ENCODE results near the gene PCIF1. TPM values are rescaled to one million over a fixed set of nuclear protein-coding genes. Genes with fewer than 3 reads are reported as not detected.

The PCIF1 gene
- total and polyA plus RNA-seq, 4 donors = 9.2 to 12.4 (median 11.5) TPM

GRCh38 chr20:45909817-45910669 is 24.4 kb upstream of the PCIF1 start:
- peaks cover 0 to 3% (median 1%) of the 10 kb centered on the region in 4 donors for H3K4me1 ChIP-seq (ENCODE audit: control insufficient read depth in 4 of 4, insufficient read depth in 4 of 4, low read length in 3 of 4)
- no peaks in the 10 kb centered on the region for H3K9me3 ChIP-seq (ENCODE audit: control insufficient read depth in 4 of 4, low read length in 3 of 4)
- no peak overlapping the region for H3K27ac ChIP-seq (ENCODE audit: low read depth in 1 of 2, low read length in 2 of 2)
- DNase-seq (ENCODE audit: low spot score) = no peak
- WGBS = 80% methylated on average over 22 of the region's 22 CpGs
- no peak for TF ChIP-seq RAD21 (IDR thresholded peaks at IDR 0.05)
- H3K36me3 ChIP-seq (ENCODE audit: control insufficient read depth in 4 of 4, insufficient read depth in 3 of 4, low read depth in 1 of 4, low read length in 3 of 4) = no peaks in the 10 kb centered on the region
- no peak overlapping the region for H3K4me3 ChIP-seq (ENCODE audit: low read depth in 1 of 3, low read length in 3 of 3)
- no peak overlapping the region for H3K9ac ChIP-seq (ENCODE audit: low read depth in 1 of 2, low read length in 2 of 2)
- H3K27me3 ChIP-seq (ENCODE audit: control insufficient read depth in 4 of 4, insufficient read depth in 4 of 4, low read length in 3 of 4) = no peaks in the 10 kb centered on the region

GRCh38 chr20:45910670-45911485 is 23.6 kb upstream of the PCIF1 start:
- TF ChIP-seq, protein P1, sequence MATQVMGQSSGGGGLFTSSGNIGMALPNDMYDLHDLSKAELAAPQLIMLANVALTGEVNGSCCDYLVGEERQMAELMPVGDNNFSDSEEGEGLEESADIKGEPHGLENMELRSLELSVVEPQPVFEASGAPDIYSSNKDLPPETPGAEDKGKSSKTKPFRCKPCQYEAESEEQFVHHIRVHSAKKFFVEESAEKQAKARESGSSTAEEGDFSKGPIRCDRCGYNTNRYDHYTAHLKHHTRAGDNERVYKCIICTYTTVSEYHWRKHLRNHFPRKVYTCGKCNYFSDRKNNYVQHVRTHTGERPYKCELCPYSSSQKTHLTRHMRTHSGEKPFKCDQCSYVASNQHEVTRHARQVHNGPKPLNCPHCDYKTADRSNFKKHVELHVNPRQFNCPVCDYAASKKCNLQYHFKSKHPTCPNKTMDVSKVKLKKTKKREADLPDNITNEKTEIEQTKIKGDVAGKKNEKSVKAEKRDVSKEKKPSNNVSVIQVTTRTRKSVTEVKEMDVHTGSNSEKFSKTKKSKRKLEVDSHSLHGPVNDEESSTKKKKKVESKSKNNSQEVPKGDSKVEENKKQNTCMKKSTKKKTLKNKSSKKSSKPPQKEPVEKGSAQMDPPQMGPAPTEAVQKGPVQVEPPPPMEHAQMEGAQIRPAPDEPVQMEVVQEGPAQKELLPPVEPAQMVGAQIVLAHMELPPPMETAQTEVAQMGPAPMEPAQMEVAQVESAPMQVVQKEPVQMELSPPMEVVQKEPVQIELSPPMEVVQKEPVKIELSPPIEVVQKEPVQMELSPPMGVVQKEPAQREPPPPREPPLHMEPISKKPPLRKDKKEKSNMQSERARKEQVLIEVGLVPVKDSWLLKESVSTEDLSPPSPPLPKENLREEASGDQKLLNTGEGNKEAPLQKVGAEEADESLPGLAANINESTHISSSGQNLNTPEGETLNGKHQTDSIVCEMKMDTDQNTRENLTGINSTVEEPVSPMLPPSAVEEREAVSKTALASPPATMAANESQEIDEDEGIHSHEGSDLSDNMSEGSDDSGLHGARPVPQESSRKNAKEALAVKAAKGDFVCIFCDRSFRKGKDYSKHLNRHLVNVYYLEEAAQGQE (IDR thresholded peaks at IDR 0.05) = no peak
- TF ChIP-seq HNF4A (conservative IDR thresholded peaks at IDR 0.05) (no peak), FOXA2 (IDR thresholded peaks at IDR 0.05) (no peak), YY1 (IDR thresholded peaks at IDR 0.05) (peak; percentile 28), SP1 (IDR thresholded peaks at IDR 0.05) (peak; percentile 51), EGR1 (IDR thresholded peaks at IDR 0.05; ENCODE audit: low read depth in 2 of 2) (no peak), HNF4G (IDR thresholded peaks at IDR 0.05) (no peak), NR2F2 (IDR thresholded peaks at IDR 0.05) (no peak), ZBTB33 (IDR thresholded peaks at IDR 0.05) (peak; percentile 96), RAD21 (IDR thresholded peaks at IDR 0.05) (peak; percentile 11 to 30), RXRA (IDR thresholded peaks at IDR 0.05) (no peak), GABPA (IDR thresholded peaks at IDR 0.05 in 1 of 2, conservative IDR thresholded peaks at IDR 0.05 in 1 of 2) (no peak), TAF1 (conservative IDR thresholded peaks at IDR 0.05) (no peak), FOXA1 (IDR thresholded peaks at IDR 0.05) (no peak), JUND (IDR thresholded peaks at IDR 0.05) (no peak)
- TF ChIP-seq, protein P2, sequence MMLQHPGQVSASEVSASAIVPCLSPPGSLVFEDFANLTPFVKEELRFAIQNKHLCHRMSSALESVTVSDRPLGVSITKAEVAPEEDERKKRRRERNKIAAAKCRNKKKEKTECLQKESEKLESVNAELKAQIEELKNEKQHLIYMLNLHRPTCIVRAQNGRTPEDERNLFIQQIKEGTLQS (IDR thresholded peaks at IDR 0.05) = peak; percentile 24
- TF ChIP-seq, protein P3, sequence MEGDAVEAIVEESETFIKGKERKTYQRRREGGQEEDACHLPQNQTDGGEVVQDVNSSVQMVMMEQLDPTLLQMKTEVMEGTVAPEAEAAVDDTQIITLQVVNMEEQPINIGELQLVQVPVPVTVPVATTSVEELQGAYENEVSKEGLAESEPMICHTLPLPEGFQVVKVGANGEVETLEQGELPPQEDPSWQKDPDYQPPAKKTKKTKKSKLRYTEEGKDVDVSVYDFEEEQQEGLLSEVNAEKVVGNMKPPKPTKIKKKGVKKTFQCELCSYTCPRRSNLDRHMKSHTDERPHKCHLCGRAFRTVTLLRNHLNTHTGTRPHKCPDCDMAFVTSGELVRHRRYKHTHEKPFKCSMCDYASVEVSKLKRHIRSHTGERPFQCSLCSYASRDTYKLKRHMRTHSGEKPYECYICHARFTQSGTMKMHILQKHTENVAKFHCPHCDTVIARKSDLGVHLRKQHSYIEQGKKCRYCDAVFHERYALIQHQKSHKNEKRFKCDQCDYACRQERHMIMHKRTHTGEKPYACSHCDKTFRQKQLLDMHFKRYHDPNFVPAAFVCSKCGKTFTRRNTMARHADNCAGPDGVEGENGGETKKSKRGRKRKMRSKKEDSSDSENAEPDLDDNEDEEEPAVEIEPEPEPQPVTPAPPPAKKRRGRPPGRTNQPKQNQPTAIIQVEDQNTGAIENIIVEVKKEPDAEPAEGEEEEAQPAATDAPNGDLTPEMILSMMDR (IDR thresholded peaks at IDR 0.05; ENCODE audit: low read depth, low read length, missing input control) = no peak
- TF ChIP-seq, protein P4, sequence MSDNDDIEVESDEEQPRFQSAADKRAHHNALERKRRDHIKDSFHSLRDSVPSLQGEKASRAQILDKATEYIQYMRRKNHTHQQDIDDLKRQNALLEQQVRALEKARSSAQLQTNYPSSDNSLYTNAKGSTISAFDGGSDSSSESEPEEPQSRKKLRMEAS (IDR thresholded peaks at IDR 0.05) = no peak
- Histone ChIP-seq H3K4me1 (ENCODE audit: control insufficient read depth in 4 of 4, insufficient read depth in 4 of 4, low read length in 3 of 4) (peaks cover 0 to 3% (median 1%) of the 10 kb centered on the region in 4 donors), H3K36me3 (ENCODE audit: control insufficient read depth in 4 of 4, insufficient read depth in 3 of 4, low read depth in 1 of 4, low read length in 3 of 4) (no peaks in the 10 kb centered on the region), H3K9me3 (ENCODE audit: control insufficient read depth in 4 of 4, low read length in 3 of 4) (no peaks in the 10 kb centered on the region), H3K27me3 (ENCODE audit: control insufficient read depth in 4 of 4, insufficient read depth in 4 of 4, low read length in 3 of 4) (no peaks in the 10 kb centered on the region), H3K9ac (ENCODE audit: low read depth in 1 of 2, low read length in 2 of 2) (no peak overlapping the region), H3K4me3 (ENCODE audit: low read depth in 1 of 3, low read length in 3 of 3) (peak overlapping the region in 2 of 3 donors; percentile 9 to 38), H3K27ac (ENCODE audit: low read depth in 1 of 2, low read length in 2 of 2) (peak overlapping the region; percentile 72 to 80)
- DNase-seq (ENCODE audit: low spot score) = peak; percentile 97
- WGBS = 22% methylated on average over 43 of the region's 43 CpGs
